Fibroblast of villous mesenchyme (primary cell): Measurements from ENCODE around the gene RAB7A. TPM values are rescaled to one million over a fixed set of nuclear protein-coding genes. Genes with fewer than 3 reads are reported as not detected.

Source experiments
- DNase-seq: peaks from one replicate; pipeline ENCODE4 v3.0.0-alpha.2; 2010; ENCODE audit warnings: low read depth
- H3K4me3 ChIP-seq: 2 replicates; pipeline ENCODE4 v1.5.1; 2011; ENCODE audit warnings: low read depth, mild to moderate bottlenecking, low read length
- total RNA-seq: library from RNA; depleted of rRNA; stranded (reverse); fragments of >200 nt; gene quantifications from 2 replicates; pipeline ENCODE4 v1.2.3, GENCODE V29; 2012
- TF ChIP-seq, protein P1 (sequence below): IDR thresholded peaks from 2 replicates; pipeline ENCODE4 v1.5.1; 2012; ENCODE audit warnings: low read depth, mild to moderate bottlenecking, low read length; ENCODE audit not compliant: insufficient read depth

The RAB7A gene
- total RNA-seq, 1 donor: 85.5 TPM

DNA sequence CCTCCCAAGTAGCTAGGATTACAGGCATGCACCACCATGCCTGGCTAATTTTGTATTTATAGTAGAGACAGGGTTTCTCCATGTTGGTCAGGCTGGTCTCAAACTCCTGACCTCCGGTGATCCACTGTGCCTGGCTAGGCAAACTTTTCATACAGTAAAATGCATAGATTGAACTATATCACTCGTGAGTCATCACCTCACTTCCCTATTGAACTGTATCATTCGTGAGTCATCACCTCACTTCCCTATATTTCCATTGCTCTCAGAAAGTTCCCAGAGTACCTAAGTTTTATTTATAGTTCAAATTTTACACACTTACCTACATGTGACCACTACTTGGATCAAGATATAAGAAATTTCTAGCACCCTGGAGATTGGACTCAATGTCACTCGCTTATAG is 79.8 kb downstream of the RAB7A start:
- TF ChIP-seq, protein P1, sequence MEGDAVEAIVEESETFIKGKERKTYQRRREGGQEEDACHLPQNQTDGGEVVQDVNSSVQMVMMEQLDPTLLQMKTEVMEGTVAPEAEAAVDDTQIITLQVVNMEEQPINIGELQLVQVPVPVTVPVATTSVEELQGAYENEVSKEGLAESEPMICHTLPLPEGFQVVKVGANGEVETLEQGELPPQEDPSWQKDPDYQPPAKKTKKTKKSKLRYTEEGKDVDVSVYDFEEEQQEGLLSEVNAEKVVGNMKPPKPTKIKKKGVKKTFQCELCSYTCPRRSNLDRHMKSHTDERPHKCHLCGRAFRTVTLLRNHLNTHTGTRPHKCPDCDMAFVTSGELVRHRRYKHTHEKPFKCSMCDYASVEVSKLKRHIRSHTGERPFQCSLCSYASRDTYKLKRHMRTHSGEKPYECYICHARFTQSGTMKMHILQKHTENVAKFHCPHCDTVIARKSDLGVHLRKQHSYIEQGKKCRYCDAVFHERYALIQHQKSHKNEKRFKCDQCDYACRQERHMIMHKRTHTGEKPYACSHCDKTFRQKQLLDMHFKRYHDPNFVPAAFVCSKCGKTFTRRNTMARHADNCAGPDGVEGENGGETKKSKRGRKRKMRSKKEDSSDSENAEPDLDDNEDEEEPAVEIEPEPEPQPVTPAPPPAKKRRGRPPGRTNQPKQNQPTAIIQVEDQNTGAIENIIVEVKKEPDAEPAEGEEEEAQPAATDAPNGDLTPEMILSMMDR: no peak
- DNase-seq: peak; percentile 49

DNA sequence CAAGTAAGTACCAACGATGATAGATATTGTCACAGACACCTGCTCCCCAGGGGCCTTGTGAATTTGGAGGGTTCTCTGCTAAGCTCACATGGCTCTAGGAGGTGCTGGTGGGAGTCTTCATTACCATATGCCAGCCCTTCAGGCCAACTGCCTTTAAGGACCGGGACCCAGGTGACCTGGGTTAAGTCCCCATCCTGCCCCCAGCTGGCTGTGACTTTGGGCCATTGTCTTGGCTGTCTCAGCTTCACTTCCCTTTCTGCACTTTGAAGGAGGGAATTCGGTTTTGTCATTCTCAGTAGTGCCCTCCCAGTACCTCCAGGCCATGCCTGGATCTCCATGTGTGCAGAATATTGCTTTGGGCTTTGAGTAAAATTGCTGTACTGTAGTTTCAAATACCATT is 80.6 kb downstream of the RAB7A start:
- TF ChIP-seq, protein P1: no peak
- DNase-seq: no peak
- no peak overlapping the region for H3K4me3 ChIP-seq

More for the DNA sequence above, 79.8 kb downstream of the RAB7A start:
- no peak overlapping the region for H3K4me3 ChIP-seq

DNA sequence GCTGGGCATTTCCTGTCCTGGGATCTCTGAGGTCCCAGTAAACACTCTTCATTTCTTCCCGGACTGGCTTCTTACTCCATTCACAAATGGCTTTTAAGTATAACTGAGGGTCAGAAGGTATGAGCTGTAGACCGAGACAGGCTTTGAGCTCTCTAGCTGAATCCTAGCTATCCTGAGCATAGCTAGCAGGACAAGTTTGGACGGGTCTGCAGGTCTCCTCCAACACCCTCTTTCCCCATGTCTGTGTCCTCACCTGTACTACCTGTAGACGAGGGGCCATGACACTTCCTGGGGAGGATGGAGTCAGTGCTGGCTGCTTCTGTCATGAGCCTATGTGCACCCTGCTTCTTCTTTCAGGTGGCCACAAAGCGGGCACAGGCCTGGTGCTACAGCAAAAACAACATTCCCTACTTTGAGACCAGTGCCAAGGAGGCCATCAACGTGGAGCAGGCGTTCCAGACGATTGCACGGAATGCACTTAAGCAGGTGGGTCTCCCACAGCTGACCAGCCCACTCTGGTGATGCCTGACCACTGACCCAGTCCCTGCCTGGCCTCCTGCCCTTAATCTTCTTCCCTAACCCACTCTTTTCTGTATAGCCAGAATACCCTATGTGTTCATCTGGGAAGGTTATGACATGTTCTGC is 81.3 kb downstream of the RAB7A start:
- DNase-seq: no peak
- TF ChIP-seq, protein P1: no peak
- no peak overlapping the region for H3K4me3 ChIP-seq

DNA sequence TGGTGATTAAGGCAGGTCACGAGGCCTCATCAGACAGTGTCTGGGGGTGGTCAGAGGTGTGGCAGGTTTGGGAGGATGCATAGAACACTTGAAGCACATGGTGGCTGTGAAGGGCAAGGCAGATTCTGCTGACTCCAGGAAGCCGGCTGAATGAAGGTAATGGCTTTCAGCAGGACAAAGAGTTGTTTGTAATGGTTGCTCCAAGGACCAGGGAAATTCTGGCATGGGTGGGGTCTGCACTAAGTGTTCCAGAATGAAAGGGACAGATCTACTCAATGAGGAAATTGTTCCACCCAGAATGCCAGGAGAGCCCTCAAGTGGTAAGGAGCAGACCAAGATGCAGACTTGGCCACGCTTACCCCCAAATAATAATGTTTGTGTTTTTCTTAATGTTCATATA is 82.7 kb downstream of the RAB7A start:
- TF ChIP-seq, protein P1: no peak
- no peak for DNase-seq

DNA sequence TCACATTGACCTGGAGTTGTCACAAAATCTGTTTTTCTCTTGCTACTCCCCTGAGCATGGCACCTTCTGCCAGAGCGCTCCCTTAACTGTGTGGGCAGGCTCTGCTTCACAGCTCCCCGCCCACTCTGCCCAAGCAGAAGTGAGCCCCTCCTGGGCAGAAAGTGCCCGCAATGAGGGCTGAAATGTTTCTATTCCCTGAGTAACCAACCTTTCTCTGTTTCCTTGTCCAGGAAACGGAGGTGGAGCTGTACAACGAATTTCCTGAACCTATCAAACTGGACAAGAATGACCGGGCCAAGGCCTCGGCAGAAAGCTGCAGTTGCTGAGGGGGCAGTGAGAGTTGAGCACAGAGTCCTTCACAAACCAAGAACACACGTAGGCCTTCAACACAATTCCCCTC is 87.1 kb downstream of the RAB7A start:
- TF ChIP-seq, protein P1: no peak
- H3K4me3 ChIP-seq: no peak overlapping the region
- no peak for DNase-seq

More for the DNA sequence above, 82.7 kb downstream of the RAB7A start:
- H3K4me3 ChIP-seq: no peak overlapping the region

DNA sequence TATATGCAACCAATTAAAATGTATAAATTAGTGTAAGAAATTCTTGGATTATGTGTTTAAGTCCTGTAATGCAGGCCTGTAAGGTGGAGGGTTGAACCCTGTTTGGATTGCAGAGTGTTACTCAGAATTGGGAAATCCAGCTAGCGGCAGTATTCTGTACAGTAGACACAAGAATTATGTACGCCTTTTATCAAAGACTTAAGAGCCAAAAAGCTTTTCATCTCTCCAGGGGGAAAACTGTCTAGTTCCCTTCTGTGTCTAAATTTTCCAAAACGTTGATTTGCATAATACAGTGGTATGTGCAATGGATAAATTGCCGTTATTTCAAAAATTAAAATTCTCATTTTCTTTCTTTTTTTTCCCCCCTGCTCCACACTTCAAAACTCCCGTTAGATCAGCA is 88.1 kb downstream of the RAB7A start:
- H3K4me3 ChIP-seq: no peak overlapping the region
- TF ChIP-seq, protein P1: no peak
- DNase-seq: no peak
